Right atrium auricular region (tissue), 2 donors: Measurements from ENCODE around the gene SIDT2. TPM values are rescaled to one million over a fixed set of nuclear protein-coding genes. Genes with fewer than 3 reads are reported as not detected.

ENCODE experiments used
- DNase-seq: peaks from one replicate; pipeline ENCODE4 v3.0.0-alpha.2; 2019; ENCODE audit warnings: low spot score
- H3K27ac ChIP-seq, 2 donors: fragments of 200-600 bp; sonication (generic); 1 replicate in 1 of 2; 2 replicates in 1 of 2; pipeline ENCODE4 v1.5.1; 2016 to 2019
- H3K27me3 ChIP-seq, 2 donors: fragments of 200-600 bp; sonication (generic); one replicate each; pipeline versions ENCODE4 v1.5.1 to v1.6.0; 2017 to 2019
- H3K36me3 ChIP-seq: fragments of 200-600 bp; sonication (generic); one replicate; pipeline ENCODE4 v1.5.1; 2016
- H3K4me1 ChIP-seq, 2 donors: fragments of 200-600 bp; sonication (generic); one replicate each; pipeline versions ENCODE4 v1.5.1 to v1.6.0; 2017 to 2019
- H3K4me3 ChIP-seq, 2 donors: fragments of 200-600 bp; sonication (generic); 1 replicate in 1 of 2; 2 replicates in 1 of 2; pipeline ENCODE4 v1.5.1; 2017 to 2019; ENCODE audit warnings: mild to moderate bottlenecking in 1 of 2, moderate library complexity in 1 of 2
- H3K9me3 ChIP-seq, 2 donors: fragments of 200-600 bp; sonication (generic); one replicate each; pipeline ENCODE4 v1.5.1; 2019
- CTCF ChIP-seq, 2 donors: fragments of 200-600 bp; sonication (generic); IDR thresholded peaks; one replicate each; pipeline ENCODE4 v1.5.1; 2019; ENCODE audit warnings: antibody characterized with exemption in 2 of 2
- total RNA-seq, 2 donors: library from RNA; depleted of rRNA; stranded (reverse); fragments of >200 nt; gene quantifications; one replicate each; pipeline ENCODE4 v1.1.0, GENCODE V29; 2016

The SIDT2 gene
- total RNA-seq, 2 donors from 2014 or later = 19.1 to 33.0 TPM

- Histone ChIP-seq H3K4me3 (peak overlapping the region; percentile 58 to 62), H3K27ac (peak overlapping the region; percentile 86 to 88), H3K36me3 (peaks cover 55% of the 10 kb centered on the region), H3K27me3 (no peaks in the 10 kb centered on the region), H3K9me3 (no peaks in the 10 kb centered on the region), H3K4me1 (peaks cover 0 to 51% of the 10 kb centered on the region in 2 donors)
- TF ChIP-seq CTCF (IDR thresholded peaks at IDR 0.05) = peak; percentile 44 to 68
- DNase-seq = no peak
These were observed 19.2 kb downstream of the SIDT2 start for GRCh38 chr11:117197516-117198456.

- peak overlapping the region; percentile 58 to 62 for H3K4me3 ChIP-seq
- H3K4me1 ChIP-seq = peaks cover 0 to 59% of the 10 kb centered on the region in 2 donors
- H3K27ac ChIP-seq = peak overlapping the region; percentile 86 to 88
- no peaks in the 10 kb centered on the region for H3K27me3 ChIP-seq
- TF ChIP-seq CTCF (IDR thresholded peaks at IDR 0.05) = no peak
- H3K36me3 ChIP-seq = peaks cover 58% of the 10 kb centered on the region
- H3K9me3 ChIP-seq = no peaks in the 10 kb centered on the region
- no peak for DNase-seq
These were observed 20.1 kb downstream of the SIDT2 start for GRCh38 chr11:117198613-117199012.

DNA sequence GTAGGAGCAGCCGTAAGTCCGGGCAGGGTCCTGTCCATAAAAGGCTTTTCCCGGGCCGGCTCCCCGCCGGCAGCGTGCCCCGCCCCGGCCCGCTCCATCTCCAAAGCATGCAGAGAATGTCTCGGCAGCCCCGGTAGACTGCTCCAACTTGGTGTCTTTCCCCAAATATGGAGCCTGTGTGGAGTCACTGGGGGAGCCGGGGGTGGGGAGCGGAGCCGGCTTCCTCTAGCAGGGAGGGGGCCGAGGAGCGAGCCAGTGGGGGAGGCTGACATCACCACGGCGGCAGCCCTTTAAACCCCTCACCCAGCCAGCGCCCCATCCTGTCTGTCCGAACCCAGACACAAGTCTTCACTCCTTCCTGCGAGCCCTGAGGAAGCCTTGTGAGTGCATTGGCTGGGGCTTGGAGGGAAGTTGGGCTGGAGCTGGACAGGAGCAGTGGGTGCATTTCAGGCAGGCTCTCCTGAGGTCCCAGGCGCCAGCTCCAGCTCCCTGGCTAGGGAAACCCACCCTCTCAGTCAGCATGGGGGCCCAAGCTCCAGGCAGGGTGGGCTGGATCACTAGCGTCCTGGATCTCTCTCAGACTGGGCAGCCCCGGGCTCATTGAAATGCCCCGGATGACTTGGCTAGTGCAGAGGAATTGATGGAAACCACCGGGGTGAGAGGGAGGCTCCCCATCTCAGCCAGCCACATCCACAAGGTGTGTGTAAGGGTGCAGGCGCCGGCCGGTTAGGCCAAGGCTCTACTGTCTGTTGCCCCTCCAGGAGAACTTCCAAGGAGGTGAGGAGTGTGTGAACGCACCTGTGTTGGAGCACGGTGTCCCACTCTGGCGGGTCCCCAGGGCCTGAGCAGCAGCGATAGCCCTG, 20.7 kb downstream of the SIDT2 start, which contains the start of gene TAGLN:
TAGLN (plus strand) TSS at position 318 of the 863 bp plus-strand sequence. CDS start 3,644 bp downstream, outside the sequence.
- no peaks in the 10 kb centered on the region for H3K9me3 ChIP-seq
- H3K4me1 ChIP-seq = peaks cover 0 to 66% of the 10 kb centered on the region in 2 donors
- peak within 1 kb of the TSS; percentile 58 to 62 for H3K4me3 ChIP-seq
- no peaks in the 10 kb centered on the region for H3K27me3 ChIP-seq
- no peak for TF ChIP-seq CTCF (IDR thresholded peaks at IDR 0.05)
- peak within 1 kb of the TSS; percentile 86 to 88 for H3K27ac ChIP-seq
- DNase-seq = peak; percentile 97
- H3K36me3 ChIP-seq = peaks cover 58% of the 10 kb centered on the region

DNA sequence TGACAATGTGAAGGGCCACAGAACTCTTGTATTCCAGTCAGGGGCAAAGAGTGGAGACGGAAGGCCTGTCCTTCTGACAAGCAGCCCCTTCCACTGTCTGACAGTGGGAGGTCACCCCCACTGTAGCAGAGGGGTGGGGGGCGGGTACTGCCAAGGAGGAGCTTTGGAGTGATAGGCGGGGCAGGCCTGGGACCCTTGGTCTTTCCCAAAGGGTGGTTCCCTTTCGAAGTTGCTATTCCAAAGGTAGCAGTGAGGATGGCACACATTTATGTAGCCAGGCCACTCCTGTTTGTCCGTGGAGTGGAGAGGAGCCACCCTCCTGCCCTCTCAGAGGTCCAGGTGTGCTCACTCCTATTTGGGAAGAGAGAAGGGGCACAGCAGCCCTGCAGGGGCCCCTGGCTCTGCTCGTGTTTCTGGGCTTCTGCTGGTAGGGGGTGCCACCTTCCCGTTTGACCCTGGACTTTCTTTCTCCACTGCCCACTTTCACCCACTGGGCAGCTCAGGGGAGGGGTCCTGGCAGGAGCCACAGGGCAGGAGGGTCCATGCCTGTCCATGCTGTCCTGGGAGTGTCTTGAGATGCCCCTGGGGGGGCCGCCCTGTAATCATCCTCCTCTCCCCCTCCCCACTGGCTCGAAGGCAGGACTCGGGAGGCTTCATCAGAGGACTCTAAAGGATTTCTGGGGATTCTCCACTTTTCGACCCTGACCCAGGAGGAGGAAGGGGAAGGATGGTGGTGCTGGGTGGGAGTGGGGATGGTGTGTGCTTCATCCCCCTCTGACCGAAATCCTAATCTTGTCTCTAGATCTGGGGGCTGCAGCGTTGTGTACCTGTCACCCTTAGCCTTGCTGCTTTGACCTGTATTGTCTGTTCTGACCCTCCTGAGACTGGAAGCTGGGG, 21.6 kb downstream of the SIDT2 start:
- TF ChIP-seq CTCF (IDR thresholded peaks at IDR 0.05) = no peak
- H3K27me3 ChIP-seq = no peaks in the 10 kb centered on the region
- no peaks in the 10 kb centered on the region for H3K9me3 ChIP-seq
- H3K4me1 ChIP-seq = peaks cover 0 to 75% of the 10 kb centered on the region in 2 donors
- no peak for DNase-seq
- H3K27ac ChIP-seq = peak overlapping the region; percentile 86 to 88
- peak overlapping the region; percentile 58 to 62 for H3K4me3 ChIP-seq
- peaks cover 64% of the 10 kb centered on the region for H3K36me3 ChIP-seq
